ENCODE results near the gene UFC1.

GRCh38 chr1:161198194-161198896 lies 44.6 kb downstream of the UFC1 start:
- TF ChIP-seq CTCF (IDR thresholded peaks at IDR 0.05; ENCODE audit: insufficient read depth, low read depth, low read length) (no peak), EZH2 (IDR thresholded peaks at IDR 0.05; ENCODE audit: insufficient read depth, low read length) (no peak)
